HUDEP-2 (cell line): ENCODE measurements around the gene ARHGAP15.

Experiments
- DNase-seq, 76 experiments: peaks; one replicate each; lab custom pipeline; 2025; ENCODE audit not compliant: unreplicated experiment in 76 of 76; lab: John Stamatoyannopoulos, UW

ARHGAP15 gene

DNA sequence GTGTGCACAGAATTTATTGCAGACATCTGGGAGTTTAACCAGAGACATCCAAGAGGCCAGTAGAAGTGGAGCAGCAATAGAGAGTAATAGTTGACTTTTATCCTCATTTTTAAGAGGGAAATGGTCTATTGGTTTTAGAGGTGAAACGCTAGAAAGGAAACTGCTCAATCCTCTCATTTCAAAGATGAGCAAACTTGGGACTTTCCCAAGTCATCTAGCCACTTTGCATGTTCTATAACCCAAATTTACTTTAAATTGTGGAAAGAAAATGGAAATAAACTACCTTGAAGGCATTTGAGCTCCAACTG lies 601.7 kb downstream of the ARHGAP15 start:
- no peak for DNase-seq

- DNase-seq, result no peak
Observed at GRCh38 chr2:143732076-143732475, 602.9 kb downstream of the ARHGAP15 start.

DNA sequence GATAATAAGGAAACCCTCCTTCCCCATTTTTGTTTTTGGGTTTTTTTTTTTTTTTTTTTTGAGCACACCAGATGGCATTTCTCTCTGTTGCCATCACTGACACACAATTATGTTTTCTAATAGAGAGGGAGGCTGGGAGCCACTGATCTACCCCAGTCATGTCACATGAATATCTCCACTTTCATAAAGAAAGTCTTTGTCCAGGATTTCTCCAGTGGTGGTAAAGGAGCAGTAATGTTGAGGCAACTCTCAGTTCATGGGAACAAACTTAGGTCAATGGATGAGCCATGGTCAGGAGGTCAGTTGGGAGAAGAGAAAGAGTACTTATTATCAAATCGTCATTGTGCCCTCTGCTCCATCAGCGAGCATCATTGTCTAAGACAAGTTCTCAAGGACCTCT lies 603.7 kb downstream of the ARHGAP15 start:
- DNase-seq, result no peak

DNA sequence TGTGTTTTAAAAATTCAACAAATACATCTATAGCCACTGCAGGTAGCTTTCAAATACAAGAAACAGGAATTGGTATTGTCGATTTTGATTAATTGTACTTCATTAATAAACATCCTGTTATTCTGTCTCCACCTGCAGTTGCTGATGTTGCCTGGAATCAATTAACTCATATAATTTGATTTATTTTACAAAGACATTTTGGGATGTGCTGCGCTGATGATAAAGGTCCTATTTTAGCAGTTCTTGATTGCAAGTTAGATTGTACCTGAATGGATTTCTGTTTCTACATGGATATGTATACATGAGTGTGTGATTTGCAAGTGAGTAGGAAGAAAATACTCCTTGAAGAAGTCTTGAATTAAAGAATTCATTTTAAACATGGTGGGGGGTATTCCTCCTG lies 605.3 kb downstream of the ARHGAP15 start:
- no peak for DNase-seq

- no peak for DNase-seq
Observed at GRCh38 chr2:143736904-143737303, 607.7 kb downstream of the ARHGAP15 start.

- no peak for DNase-seq
Observed at GRCh38 chr2:143740431-143740830, 611.2 kb downstream of the ARHGAP15 start.

GRCh38 chr2:143741205-143741604 lies 612.0 kb downstream of the ARHGAP15 start:
- DNase-seq, result no peak

DNA sequence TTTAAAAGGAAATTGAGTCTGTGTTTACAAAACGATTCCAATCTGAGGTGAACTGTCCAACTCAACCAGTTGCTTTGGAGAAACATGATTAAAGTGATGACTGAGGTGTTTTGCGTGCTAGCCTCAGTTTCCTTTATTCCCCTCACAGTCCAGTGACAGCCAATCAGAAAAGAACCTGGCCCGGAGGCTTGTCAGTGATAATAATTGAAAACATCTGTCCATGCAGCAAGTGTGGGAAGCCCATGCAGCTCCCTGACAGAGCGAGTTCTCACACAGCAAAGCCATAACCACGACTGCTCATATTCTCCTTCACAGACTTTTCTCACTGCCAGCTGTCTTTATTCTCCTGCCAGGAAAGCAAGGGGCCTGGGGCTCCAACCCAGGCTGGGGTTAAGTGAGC lies 613.4 kb downstream of the ARHGAP15 start:
- no peak for DNase-seq

- DNase-seq, result no peak
Observed at GRCh38 chr2:143744114-143744513, 614.9 kb downstream of the ARHGAP15 start.

DNA sequence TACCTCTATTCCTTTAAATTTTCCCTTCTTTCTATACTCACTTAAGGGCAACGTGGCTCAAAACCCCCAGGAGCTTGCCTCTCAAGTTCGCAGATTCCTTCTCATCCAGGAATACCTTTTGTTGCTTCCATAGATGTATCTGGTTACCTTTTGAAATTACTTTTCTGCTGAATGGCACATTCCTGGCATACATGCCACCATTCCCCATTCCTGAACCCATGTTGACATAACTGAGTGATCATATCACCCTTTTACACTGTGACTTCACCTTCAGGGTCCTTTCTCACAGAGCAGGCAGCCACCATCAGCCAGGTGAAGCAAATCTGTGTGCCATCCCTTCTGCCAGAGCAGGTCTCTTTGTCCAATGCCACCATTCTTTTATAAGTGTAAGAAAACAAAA lies 615.8 kb downstream of the ARHGAP15 start:
- no peak for DNase-seq

DNA sequence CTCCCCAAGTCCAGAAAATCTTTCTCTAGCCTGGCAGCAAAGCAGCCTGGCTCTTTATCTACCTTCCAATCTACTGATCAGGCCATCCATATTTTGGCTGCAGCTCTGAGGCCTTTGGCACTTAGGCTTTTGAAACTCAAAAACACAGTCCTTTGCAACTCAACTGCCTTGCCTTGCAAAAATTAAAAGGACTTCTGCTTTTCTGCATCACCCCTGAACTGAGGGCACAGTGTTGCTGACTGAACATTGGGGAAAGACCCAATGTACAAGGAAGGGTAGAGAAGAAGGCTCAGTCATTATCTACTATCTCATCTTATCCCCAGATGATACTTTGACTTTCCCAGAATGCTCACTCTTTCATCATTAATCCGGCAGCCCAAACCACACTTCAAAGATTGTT lies 625.5 kb downstream of the ARHGAP15 start:
- no peak for DNase-seq

DNA sequence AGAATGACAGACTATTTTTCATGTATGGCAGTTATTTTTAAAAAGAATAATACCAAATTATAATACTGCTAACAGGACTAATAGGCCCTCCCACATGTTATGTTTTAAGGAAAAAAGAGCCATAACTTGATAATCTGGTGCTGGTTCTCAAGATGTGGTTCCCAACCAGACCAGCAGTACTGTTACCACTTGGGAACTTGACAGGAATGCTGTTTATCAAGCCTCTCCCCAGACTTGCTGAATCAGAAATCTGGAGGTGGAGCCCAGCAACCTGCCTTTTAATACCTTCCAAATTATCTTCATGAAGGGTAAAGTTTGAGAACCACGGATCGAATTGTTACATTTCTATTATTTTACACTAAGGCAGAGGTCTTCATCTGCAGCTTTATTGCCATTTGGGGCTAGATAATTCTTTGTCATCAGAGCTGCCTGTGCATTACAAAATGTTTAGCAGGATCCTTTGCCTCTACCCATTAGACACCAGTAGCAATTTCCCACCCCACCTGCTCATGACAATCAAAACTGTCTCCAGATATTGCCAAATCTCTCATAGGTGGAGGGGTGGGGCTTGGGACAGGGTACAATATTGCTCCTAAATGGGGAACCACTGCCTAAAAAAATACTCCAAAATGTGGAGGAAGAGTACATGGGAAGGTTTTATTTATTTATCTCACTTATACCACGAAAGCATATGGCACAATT lies 629.6 kb downstream of the ARHGAP15 start:
- no peak for DNase-seq

GRCh38 chr2:143759455-143759854 lies 630.2 kb downstream of the ARHGAP15 start:
- no peak for DNase-seq

- no peak for DNase-seq
Observed at GRCh38 chr2:143762176-143762928, 633.1 kb downstream of the ARHGAP15 start.

- DNase-seq, result no peak
Observed at GRCh38 chr2:143764261-143764660, 635.0 kb downstream of the ARHGAP15 start.

DNA sequence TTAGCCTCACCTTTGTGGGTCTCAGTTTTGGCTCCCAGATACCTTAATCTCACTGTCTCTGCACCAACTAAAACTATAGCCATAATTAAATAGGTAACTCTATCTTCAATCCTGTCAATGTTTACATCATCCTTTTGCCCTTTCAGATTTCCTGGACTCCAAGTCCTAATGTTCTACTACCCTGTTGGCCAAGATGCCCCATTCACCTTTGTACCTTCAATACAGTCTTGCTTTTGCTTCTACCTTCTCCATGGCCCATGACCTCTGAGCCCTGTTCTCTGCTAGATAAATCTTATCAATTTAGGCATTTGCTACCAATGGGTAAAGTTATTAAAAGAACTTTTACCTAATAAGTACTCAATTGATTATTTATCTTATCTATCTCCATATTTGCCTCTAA lies 635.5 kb downstream of the ARHGAP15 start:
- DNase-seq, result no peak

DNA sequence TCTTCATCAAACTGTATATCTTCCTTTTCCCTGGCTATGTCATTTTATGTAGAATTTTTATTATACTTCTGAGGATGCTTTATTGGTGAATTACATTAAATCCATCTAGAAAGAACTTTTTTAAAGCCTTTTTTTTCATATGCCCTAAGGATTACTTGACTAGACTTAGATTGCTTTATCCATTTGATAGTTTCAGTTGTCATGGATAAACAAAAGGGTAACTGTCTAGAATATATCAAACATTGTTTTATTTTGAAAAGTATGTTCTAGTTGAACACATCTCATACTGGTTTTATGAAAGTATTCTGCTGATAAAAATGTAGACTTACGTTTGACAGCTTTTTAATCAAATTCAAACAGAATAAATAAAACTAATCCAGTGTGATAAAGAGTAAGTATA lies 639.8 kb downstream of the ARHGAP15 start:
- no peak for DNase-seq

- DNase-seq, result no peak
Observed at GRCh38 chr2:143771939-143772338, 642.7 kb downstream of the ARHGAP15 start.

DNA sequence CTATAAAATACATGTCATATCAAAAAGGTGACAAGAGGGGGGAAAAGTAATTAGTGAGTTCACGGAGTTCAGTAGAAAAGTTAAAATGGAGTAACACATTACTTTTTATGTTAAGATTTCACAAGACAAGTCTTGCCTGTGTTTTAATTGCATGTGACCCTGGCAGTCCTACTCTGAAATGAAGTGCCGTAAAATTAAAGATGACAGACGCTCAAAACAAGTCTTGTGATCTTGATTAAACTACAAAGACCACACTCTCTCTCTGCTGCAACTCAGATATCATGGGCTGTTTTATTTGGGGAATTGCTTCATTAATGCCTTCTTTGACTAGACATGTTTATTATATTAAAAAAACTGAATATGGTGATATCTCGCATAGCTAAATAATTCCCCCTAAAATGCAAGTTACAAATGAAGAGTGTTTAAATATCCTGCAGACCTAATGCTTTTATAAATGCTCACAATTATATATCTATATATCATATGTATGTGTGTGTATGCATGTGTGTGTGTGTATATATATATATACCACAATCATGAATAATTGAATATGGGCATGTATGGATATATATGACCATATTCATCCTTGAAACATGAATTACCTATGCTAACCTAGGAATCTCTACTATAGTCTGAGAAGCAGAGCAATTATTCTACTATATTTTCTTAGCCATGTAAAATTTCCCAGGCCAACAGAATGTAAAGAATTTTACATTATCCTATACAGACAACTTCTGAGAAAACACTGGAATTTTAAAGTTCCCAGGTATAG lies 647.5 kb downstream of the ARHGAP15 start:
- DNase-seq, result no peak

DNA sequence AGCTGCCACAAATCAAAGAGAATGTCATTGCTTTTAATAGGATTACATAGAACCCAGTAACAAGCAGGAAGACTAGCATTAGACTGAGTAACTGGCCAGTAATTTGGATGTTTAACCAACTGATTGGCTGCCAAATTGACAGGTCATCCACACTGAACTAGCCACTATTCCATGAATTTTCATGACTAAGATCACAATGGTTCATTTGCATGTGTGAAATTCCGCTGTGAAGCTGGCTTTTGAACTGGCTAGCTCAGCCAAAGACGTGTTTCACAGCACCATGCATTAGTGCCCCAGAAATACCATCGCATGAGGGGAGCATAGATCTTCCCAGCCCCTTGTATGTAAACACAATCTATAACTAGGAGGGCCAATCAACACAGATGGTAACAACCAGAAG lies 649.8 kb downstream of the ARHGAP15 start:
- DNase-seq, result no peak

GRCh38 chr2:143786026-143786765 lies 657.0 kb downstream of the ARHGAP15 start:
- no peak for DNase-seq
